Measurements from ENCODE around the gene CD200. TPM values are rescaled to one million over a fixed set of nuclear protein-coding genes. Genes with fewer than 3 reads are reported as not detected.

Gene CD200
- total RNA-seq, 1 experiment from 2014 or later: not detected

DNA sequence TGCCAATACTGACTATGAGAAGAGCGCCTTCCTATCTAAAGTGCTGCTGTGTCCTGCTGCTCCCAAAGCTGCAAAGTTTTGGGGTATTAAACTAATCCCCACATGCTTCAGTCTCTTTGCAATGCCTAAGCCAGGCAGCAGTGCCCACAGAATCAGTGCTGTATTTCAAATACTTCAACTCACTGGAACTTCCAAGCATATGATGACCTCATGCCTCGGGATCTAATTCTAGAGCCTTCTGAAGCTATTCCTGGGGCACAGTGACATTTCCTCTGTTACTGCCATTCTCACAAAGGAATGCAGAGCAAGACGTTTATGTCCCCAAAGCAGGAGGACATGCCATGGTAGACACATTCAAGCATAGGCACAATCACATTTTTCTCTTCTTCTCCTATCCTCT, 78.5 kb downstream of the CD200 start:
- no peaks in the 10 kb centered on the region for H3K27me3 ChIP-seq (ENCODE audit: control insufficient read depth, insufficient read depth, low read length)
- no peaks in the 10 kb centered on the region for H3K4me1 ChIP-seq (ENCODE audit: control insufficient read depth, insufficient read depth, low read length)
- ATAC-seq: no peak
- POLR2A ChIA-PET: no interaction called here
- in situ Hi-C loops (cut with HindIII; ENCODE audit: low pct_unique_long_range_greater_than_20kb, low sequenced_read_pairs) (no loop called here), intact Hi-C loops (cut with micrococcal nuclease; ENCODE audit: unreplicated experiment) (no loop called here)
- H3K27ac ChIP-seq (ENCODE audit: low read length): no peak overlapping the region
- DNase-seq (ENCODE audit: low read depth, low spot score): no peak
- H3K36me3 ChIP-seq (ENCODE audit: control insufficient read depth, insufficient read depth, low read length): no peaks in the 10 kb centered on the region
- H3K4me3 ChIP-seq (ENCODE audit: low read depth in 2 of 2, low read length in 2 of 2): no peak overlapping the region
- CTCF ChIA-PET: no interaction called here
- TF ChIP-seq CTCF (IDR thresholded peaks at IDR 0.05) (no peak), POLR2AphosphoS5 (IDR thresholded peaks at IDR 0.05; ENCODE audit: low read depth, low read length) (no peak), REST (IDR thresholded peaks at IDR 0.05; ENCODE audit: insufficient read depth in 1 of 2, low read depth in 2 of 2, low read length in 1 of 2) (no peak), SIN3A (IDR thresholded peaks at IDR 0.05; ENCODE audit: borderline replicate concordance, insufficient read depth, low read depth, low read length) (no peak), TCF7L2 (IDR thresholded peaks at IDR 0.05; ENCODE audit: low read depth, low read length) (no peak)
- H3K9me3 ChIP-seq (ENCODE audit: control insufficient read depth, insufficient read depth, low read depth, low read length): no peaks in the 10 kb centered on the region
- no TSS peak for BruUV-seq (replicated peaks)

Other genes starting within 250 kb of the CD200 start
- 12.6 TPM for gene C3orf52, start 246.8 kb upstream of the CD200 start, total RNA-seq (2021; ENCODE audit: unreplicated experiment)
- gene GCSAM, start 199.9 kb upstream of the CD200 start, total RNA-seq (2021; ENCODE audit: unreplicated experiment): 0.08 TPM
- gene SLC9C1, start 38.9 kb upstream of the CD200 start, total RNA-seq (2021; ENCODE audit: unreplicated experiment): not detected
- not detected for gene BTLA, start 166.3 kb downstream of the CD200 start, total RNA-seq (2021; ENCODE audit: unreplicated experiment)
- 75.1 TPM for gene ATG3, start 228.8 kb downstream of the CD200 start, total RNA-seq (2021; ENCODE audit: unreplicated experiment)
- 37.8 TPM for gene SLC35A5, start 228.9 kb downstream of the CD200 start, total RNA-seq (2021; ENCODE audit: unreplicated experiment)